OCI-LY3 (cell line): Measurements from ENCODE around the gene SHISA8.

Source experiments
- EZH2phosphoT487 ChIP-seq: fragments of 200-600 bp; shearing (Covaris generic); IDR thresholded peaks from 2 replicates; pipeline ENCODE4 v1.6.1; 2018; ENCODE audit warnings: antibody characterized with exemption, mixed run types, low read depth
- TF ChIP-seq, protein P1 (sequence below): fragments of 200-600, 300-600 bp; sonication (generic); IDR thresholded peaks from 2 replicates; pipeline ENCODE4 v1.5.1; 2014; ENCODE audit warnings: antibody characterized with exemption, low read length, low read depth

- TF ChIP-seq, protein P1, sequence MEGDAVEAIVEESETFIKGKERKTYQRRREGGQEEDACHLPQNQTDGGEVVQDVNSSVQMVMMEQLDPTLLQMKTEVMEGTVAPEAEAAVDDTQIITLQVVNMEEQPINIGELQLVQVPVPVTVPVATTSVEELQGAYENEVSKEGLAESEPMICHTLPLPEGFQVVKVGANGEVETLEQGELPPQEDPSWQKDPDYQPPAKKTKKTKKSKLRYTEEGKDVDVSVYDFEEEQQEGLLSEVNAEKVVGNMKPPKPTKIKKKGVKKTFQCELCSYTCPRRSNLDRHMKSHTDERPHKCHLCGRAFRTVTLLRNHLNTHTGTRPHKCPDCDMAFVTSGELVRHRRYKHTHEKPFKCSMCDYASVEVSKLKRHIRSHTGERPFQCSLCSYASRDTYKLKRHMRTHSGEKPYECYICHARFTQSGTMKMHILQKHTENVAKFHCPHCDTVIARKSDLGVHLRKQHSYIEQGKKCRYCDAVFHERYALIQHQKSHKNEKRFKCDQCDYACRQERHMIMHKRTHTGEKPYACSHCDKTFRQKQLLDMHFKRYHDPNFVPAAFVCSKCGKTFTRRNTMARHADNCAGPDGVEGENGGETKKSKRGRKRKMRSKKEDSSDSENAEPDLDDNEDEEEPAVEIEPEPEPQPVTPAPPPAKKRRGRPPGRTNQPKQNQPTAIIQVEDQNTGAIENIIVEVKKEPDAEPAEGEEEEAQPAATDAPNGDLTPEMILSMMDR: no peak
- no peak for TF ChIP-seq EZH2phosphoT487
Measured at GRCh38 chr22:41863472-41863871, 51.4 kb downstream of the SHISA8 start.
